GM12878 (cell line): ENCODE measurements around the gene ZBTB22. TPM values are rescaled to one million over a fixed set of nuclear protein-coding genes. Genes with fewer than 3 reads are reported as not detected.

Source experiments
- ATAC-seq: fragments of 200-7000 bp; cut with Tn5 transposase; 3 replicates; pipeline ENCODE4 v1.9.1; 2020; ENCODE audit warnings: mild to moderate bottlenecking, moderate library complexity
- BruUV-seq: library from RNA; stranded (reverse); fragments of 400-500 nt; replicated peaks from 2 replicates; lab custom pipeline; 2021; lab: Mats Ljungman, UMichigan
- CTCF ChIA-PET: fragments of 300-600 bp; sonication (Branson Sonifier 250); formaldehyde crosslinking; extraction: SDS; loops from one replicate; lab custom pipeline; 2021; ENCODE audit warnings: inconsistent platforms; lab: Yijun Ruan, JAX
- POLR2A ChIA-PET: fragments of 350-600 bp; formaldehyde crosslinking; extraction: SDS; loops from one replicate; lab custom pipeline; 2021; ENCODE audit warnings: inconsistent platforms; lab: Charles Lee
- RAD21 ChIA-PET: fragments of 300-600 bp; sonication (Branson Sonifier 250); formaldehyde crosslinking; loops from one replicate; lab custom pipeline; 2023; ENCODE audit warnings: antibody characterized with exemption; ENCODE audit not compliant: unreplicated experiment; lab: Charles Lee
- SMC1A ChIA-PET: fragments of 300-600 bp; sonication (Branson Sonifier 250); formaldehyde crosslinking; loops from one replicate; lab custom pipeline; 2023; ENCODE audit not compliant: unreplicated experiment, uncharacterized antibody; lab: Charles Lee
- DNase-seq: peaks from one replicate; pipeline ENCODE4 v3.0.0-alpha.2; 2011; ENCODE audit warnings: low read depth, low spot score
- FAIRE-seq: peaks from 3 replicates; lab custom pipeline; 2011; peaks lifted over from hg19 to GRCh38; lab: Jason Lieb, UNC
- H2AFZ ChIP-seq: 2 replicates; pipeline ENCODE4 v1.6.0; 2011; ENCODE audit warnings: low read depth, low read length, control low read depth; ENCODE audit not compliant: control insufficient read depth
- H3K27ac ChIP-seq: 2 replicates; pipeline ENCODE4 v1.5.1; 2011; ENCODE audit warnings: control low read depth; ENCODE audit not compliant: control insufficient read depth, insufficient read depth
- H3K27me3 ChIP-seq, 2 experiments: replicated peaks in 1 of 2; 2 replicates each; pipeline versions ENCODE4 v1.6.0 to v1.6.1; 2011; ENCODE audit warnings: low read length in 1 of 2; ENCODE audit not compliant: control insufficient read depth in 2 of 2, insufficient read depth in 2 of 2
- H3K36me3 ChIP-seq, 2 experiments: 2 replicates each; pipeline ENCODE4 v1.5.1; 2011; ENCODE audit warnings: low read length in 1 of 2; ENCODE audit not compliant: control insufficient read depth in 2 of 2, insufficient read depth in 2 of 2
- H3K4me1 ChIP-seq: 2 replicates; pipeline ENCODE4 v1.6.1; 2011; ENCODE audit warnings: mild to moderate bottlenecking, low read length, moderate library complexity, mixed read lengths; ENCODE audit not compliant: control insufficient read depth, insufficient read depth
- H3K4me2 ChIP-seq: 2 replicates; pipeline ENCODE4 v1.6.0; 2011; ENCODE audit warnings: control low read depth; ENCODE audit not compliant: control insufficient read depth, insufficient read depth
- H3K4me3 ChIP-seq: fragments of 200-600 bp; sonication (generic); 2 replicates; pipeline ENCODE4 v1.5.1; 2016
- H3K79me2 ChIP-seq: 2 replicates; pipeline ENCODE4 v1.6.0; 2011; ENCODE audit warnings: low read length; ENCODE audit not compliant: control insufficient read depth, insufficient read depth
- H3K9ac ChIP-seq: 2 replicates; pipeline ENCODE4 v1.8.0; 2011; ENCODE audit warnings: low read length, control low read depth, mixed read lengths; ENCODE audit not compliant: control insufficient read depth, insufficient read depth
- H3K9me3 ChIP-seq: replicated peaks from 3 replicates; pipeline ENCODE4 v1.5.1; 2011; ENCODE audit warnings: mild to moderate bottlenecking, low read length; ENCODE audit not compliant: control insufficient read depth, insufficient read depth
- H4K20me1 ChIP-seq: 2 replicates; pipeline ENCODE4 v1.6.0; 2011; ENCODE audit not compliant: control insufficient read depth, insufficient read depth
- CTCF ChIP-seq, 3 experiments: IDR thresholded peaks in 2 of 3; conservative IDR thresholded peaks in 1 of 3; 2 replicates each; pipeline ENCODE4 v1.5.1; 2011; ENCODE audit warnings: low read depth in 3 of 3, low read length in 3 of 3, mild to moderate bottlenecking in 3 of 3, control low read depth in 2 of 3, moderate library complexity in 2 of 3, inconsistent platforms in 1 of 3, mixed read lengths in 1 of 3; ENCODE audit not compliant: control insufficient read depth in 2 of 3, insufficient read depth in 1 of 3; ENCODE audit errors: extremely low read depth in 1 of 3
- EED ChIP-seq: sonication (generic); IDR thresholded peaks from 2 replicates; pipeline ENCODE4 v1.6.1; 2016; ENCODE audit warnings: antibody characterized with exemption, low read depth
- IKZF2 ChIP-seq, 2 experiments: fragments of 450-650 bp; IDR thresholded peaks; 2 replicates each; pipeline ENCODE4 v1.6.1; 2017; ENCODE audit warnings: mild to moderate bottlenecking in 2 of 2, moderate library complexity in 2 of 2
- RAD21 ChIP-seq: IDR thresholded peaks from 2 replicates; pipeline ENCODE4 v1.6.1; 2011; ENCODE audit warnings: mild to moderate bottlenecking, low read depth, low read length, moderate library complexity; ENCODE audit not compliant: insufficient read depth
- SMARCA5 ChIP-seq: fragments of 450-650 bp; IDR thresholded peaks from 2 replicates; pipeline ENCODE4 v1.6.1; 2017; ENCODE audit warnings: mild to moderate bottlenecking
- SMC3 ChIP-seq: IDR thresholded peaks from 2 replicates; pipeline ENCODE4 v1.6.1; 2011; ENCODE audit warnings: low read length, improper control_type of control experiment, borderline replicate concordance
- WGBS: methylation state at CpG from one replicate; pipeline ENCODE4 v1.1.6; 2016; ENCODE audit warnings: low lambda C conversion rate; ENCODE audit not compliant: insufficient replicate concordance, insufficient coverage; ENCODE audit errors: missing lambda C conversion rate; 5-methylcytosine and 5-hydroxymethylcytosine counted together
- in situ Hi-C: fragments of 300-500 bp; cut with MboI; formaldehyde crosslinking; loops from 9 replicates; pipeline ENCODE4 v1.14.3; 2018; ENCODE audit warnings: mixed read lengths
- intact Hi-C: fragments of 100-400 bp; cut with micrococcal nuclease; formaldehyde crosslinking; loops from one replicate; pipeline ENCODE4 v1.14.2; 2022; ENCODE audit not compliant: unreplicated experiment
- polyA plus RNA-seq, 11 experiments: library from polyadenylated mRNA; depleted of rRNA in 4 of 11; unstranded in 6 of 11; stranded (reverse) in 5 of 11; fragments of >200 nt; fragmentation: Nextera tagmentation in 4 of 11; fragmentation: Illumina TruSeq in 1 of 11; extraction: Ambion mirVana in 4 of 11; extraction: Trizol in 1 of 11; gene quantifications; 1 replicate in 1 of 11; 2 replicates in 10 of 11; pipeline versions ENCODE4 v1.2.1 to v1.2.3, GENCODE V29; 2011 to 2016; ENCODE audit warnings: inconsistent platforms in 2 of 11, missing spikeins in 2 of 11, low read depth in 1 of 11
- total RNA-seq, 4 experiments: library from RNA; depleted of rRNA in 3 of 4; stranded (reverse); fragments of >200 nt in 3 of 4; fragmentation: Illumina TruSeq in 1 of 4; extraction: Trizol in 1 of 4; gene quantifications; 2 replicates each; pipeline versions ENCODE4 v1.2.1 to v1.2.3, GENCODE V29; 2013 to 2021

Gene ZBTB22
- total and polyA plus RNA-seq, 10 of the 15 experiments (the other 5 are each of a cell fraction or from before 2014, with no cell fraction given): 0.11 to 9.9 (median 4.8) TPM

- FAIRE-seq: no peak
- RAD21 ChIA-PET: no interaction called here
- no TSS peak for BruUV-seq
Measured at GRCh38 chr6:33279971-33280511, 37.5 kb downstream of the ZBTB22 start.

More at GRCh38 chr6:33279971-33280511, 37.5 kb downstream of the ZBTB22 start:
- peaks cover 20% of the 10 kb centered on the region for H3K4me1 ChIP-seq
- intact Hi-C loops (loop anchor here (5.0 kb wide), 1 partner anchor 112 kb away; the partner anchor contains the start of gene KIFC1), in situ Hi-C loops (no loop called here)
- WGBS: 100% methylated on average over 5 of the region's 5 CpGs
- H3K36me3 ChIP-seq: peaks cover 24 to 31% of the 10 kb centered on the region in 2 experiments
- H3K79me2 ChIP-seq: peaks cover 24% of the 10 kb centered on the region
- POLR2A ChIA-PET: interaction anchor here (1.6 to 3.9 kb wide), 3 partner anchors 8 to 17 kb away, joined by 6 to 38 read pairs (median 19); partner anchors contain the start of genes PFDN6, RPS18, VPS52 and WDR46
- H3K4me3 ChIP-seq: no peak overlapping the region
- no peak overlapping the region for H2AFZ ChIP-seq
- no peaks in the 10 kb centered on the region for H3K27me3 ChIP-seq
- no peak overlapping the region for H3K9ac ChIP-seq
- ATAC-seq (no peak), DNase-seq (no peak)
- CTCF ChIA-PET: interaction anchor here (1.7 to 3.9 kb wide), 2 partner anchors 65 to 151 kb away, joined by 3 to 22 read pairs; no protein-coding TSS in a partner anchor
- TF ChIP-seq SMARCA5: no peak
- peak; percentile 39 to 55 (median 46); a peak in 5 of 6 replicates for TF ChIP-seq CTCF (IDR thresholded peaks at IDR 0.05 in 2 of 3, conservative IDR thresholded peaks at IDR 0.05 in 1 of 3; ENCODE audit: control insufficient read depth in 2 of 3, extremely low read depth in 1 of 3, insufficient read depth in 1 of 3, low read depth in 3 of 3, low read length in 3 of 3)
- peak; percentile 10; the same call in 1 of the 2 replicates for TF ChIP-seq SMC3
- peak in 1 of 2 experiments; percentile 20; a peak in 1 of 4 replicates for TF ChIP-seq IKZF2 (IDR thresholded peaks at IDR 0.05)
- peak; percentile 46; the same call in 1 of the 2 replicates for TF ChIP-seq EED
- peak; percentile 46 for TF ChIP-seq RAD21
- no peak overlapping the region for H3K4me2 ChIP-seq
- SMC1A ChIA-PET: no interaction called here
- no peaks in the 10 kb centered on the region for H3K9me3 ChIP-seq
- H4K20me1 ChIP-seq: no peaks in the 10 kb centered on the region; the same call in 1 of the 2 replicates
- H3K27ac ChIP-seq: no peak overlapping the region; the same call in 1 of the 2 replicates
